ENCODE data around the gene ECD.

- TF ChIP-seq, protein P1, sequence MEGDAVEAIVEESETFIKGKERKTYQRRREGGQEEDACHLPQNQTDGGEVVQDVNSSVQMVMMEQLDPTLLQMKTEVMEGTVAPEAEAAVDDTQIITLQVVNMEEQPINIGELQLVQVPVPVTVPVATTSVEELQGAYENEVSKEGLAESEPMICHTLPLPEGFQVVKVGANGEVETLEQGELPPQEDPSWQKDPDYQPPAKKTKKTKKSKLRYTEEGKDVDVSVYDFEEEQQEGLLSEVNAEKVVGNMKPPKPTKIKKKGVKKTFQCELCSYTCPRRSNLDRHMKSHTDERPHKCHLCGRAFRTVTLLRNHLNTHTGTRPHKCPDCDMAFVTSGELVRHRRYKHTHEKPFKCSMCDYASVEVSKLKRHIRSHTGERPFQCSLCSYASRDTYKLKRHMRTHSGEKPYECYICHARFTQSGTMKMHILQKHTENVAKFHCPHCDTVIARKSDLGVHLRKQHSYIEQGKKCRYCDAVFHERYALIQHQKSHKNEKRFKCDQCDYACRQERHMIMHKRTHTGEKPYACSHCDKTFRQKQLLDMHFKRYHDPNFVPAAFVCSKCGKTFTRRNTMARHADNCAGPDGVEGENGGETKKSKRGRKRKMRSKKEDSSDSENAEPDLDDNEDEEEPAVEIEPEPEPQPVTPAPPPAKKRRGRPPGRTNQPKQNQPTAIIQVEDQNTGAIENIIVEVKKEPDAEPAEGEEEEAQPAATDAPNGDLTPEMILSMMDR (conservative IDR thresholded peaks at IDR 0.05), result no peak
- TF ChIP-seq ZFX (IDR thresholded peaks at IDR 0.05), result no peak
Measured at GRCh38 chr10:73183667-73184281, 16.0 kb upstream of the ECD start.

All from C4-2B (cell line).